ENCODE results near the gene FAM117A. TPM values are rescaled to one million over a fixed set of nuclear protein-coding genes. Genes with fewer than 3 reads are reported as not detected.
A peak's percentile ranks its signal among the peaks of the same experiment; 100 is the strongest.

Gene FAM117A
- total RNA-seq, 1 experiment from 2014 or later: 26.2 TPM

DNA sequence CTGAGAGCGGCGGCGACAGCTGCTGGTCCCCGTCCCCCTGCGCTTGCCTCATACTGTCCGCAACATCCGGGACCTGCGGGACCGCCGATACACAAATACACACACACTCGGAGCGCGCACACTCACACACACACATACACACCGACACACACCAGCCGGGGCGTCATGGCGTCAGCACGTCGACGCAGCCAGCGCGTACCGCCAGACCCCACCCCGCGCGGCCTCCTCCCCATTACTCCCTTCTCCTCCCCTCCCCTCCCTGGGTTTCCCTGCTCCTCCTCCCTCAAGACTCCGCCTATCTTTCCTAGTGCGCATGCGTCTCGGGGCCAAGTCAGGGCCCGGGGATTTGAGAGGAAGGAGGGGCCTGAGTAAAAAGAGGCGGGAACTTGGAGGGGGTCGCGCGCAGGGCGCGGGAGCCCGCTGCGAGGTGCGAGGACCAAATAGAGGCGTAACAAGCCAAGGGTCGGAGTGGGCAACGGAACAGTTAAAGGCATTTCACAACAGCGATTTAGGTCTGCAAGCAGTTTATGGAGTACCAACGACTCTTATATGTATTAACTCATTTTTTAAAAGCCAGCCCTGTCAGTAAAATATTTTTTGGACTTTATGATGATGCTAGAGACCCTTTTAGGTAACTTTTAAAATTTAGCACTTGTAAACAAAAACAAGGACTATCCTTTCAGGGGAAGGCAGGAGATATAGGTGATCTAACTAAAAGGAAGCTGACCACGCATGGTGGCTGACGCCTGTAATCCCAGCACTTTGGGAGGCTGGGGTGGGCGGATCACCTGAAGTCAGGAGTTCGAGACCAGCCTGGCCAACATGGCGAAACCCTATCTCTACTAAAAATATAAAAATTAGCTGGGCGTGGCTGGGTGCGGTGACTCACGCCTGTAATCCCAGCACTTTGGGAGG is 85.7 kb downstream of the FAM117A start, which contains the start of gene SPOP (continued):
- peak; percentile 91; the same call in 1 of the 2 replicates for TF ChIP-seq CREB1 (CRISPR knock-in tag; IDR thresholded peaks at IDR 0.05)
- no peak for TF ChIP-seq ZNF416 (CRISPR knock-in tag; IDR thresholded peaks at IDR 0.05)
- TF ChIP-seq, protein P1, sequence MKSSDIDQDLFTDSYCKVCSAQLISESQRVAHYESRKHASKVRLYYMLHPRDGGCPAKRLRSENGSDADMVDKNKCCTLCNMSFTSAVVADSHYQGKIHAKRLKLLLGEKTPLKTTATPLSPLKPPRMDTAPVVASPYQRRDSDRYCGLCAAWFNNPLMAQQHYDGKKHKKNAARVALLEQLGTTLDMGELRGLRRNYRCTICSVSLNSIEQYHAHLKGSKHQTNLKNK (CRISPR knock-in tag; IDR thresholded peaks at IDR 0.05): no peak
- no peak for TF ChIP-seq SMAD4 (CRISPR knock-in tag; IDR thresholded peaks at IDR 0.05)
- TF ChIP-seq, protein P2, sequence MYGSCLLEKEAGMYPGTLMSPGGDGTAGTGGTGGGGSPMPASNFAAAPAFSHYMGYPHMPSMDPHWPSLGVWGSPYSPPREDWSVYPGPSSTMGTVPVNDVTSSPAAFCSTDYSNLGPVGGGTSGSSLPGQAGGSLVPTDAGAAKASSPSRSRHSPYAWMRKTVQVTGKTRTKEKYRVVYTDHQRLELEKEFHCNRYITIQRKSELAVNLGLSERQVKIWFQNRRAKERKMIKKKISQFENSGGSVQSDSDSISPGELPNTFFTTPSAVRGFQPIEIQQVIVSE (CRISPR knock-in tag; IDR thresholded peaks at IDR 0.05; ENCODE audit: borderline replicate concordance): no peak
- TF ChIP-seq, protein P3, sequence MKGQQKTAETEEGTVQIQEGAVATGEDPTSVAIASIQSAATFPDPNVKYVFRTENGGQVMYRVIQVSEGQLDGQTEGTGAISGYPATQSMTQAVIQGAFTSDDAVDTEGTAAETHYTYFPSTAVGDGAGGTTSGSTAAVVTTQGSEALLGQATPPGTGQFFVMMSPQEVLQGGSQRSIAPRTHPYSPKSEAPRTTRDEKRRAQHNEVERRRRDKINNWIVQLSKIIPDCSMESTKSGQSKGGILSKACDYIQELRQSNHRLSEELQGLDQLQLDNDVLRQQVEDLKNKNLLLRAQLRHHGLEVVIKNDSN (CRISPR knock-in tag; IDR thresholded peaks at IDR 0.05): peak; percentile 78; the same call in 1 of the 2 replicates
- no peak for TF ChIP-seq NFATC4 (CRISPR knock-in tag; IDR thresholded peaks at IDR 0.05)
- peak; percentile 67; the same call in 1 of the 2 replicates for TF ChIP-seq ZNF138 (CRISPR knock-in tag; conservative IDR thresholded peaks at IDR 0.05)
- peak; percentile 88 for TF ChIP-seq MYBL2 (CRISPR knock-in tag; IDR thresholded peaks at IDR 0.05)
- TF ChIP-seq, protein P4, sequence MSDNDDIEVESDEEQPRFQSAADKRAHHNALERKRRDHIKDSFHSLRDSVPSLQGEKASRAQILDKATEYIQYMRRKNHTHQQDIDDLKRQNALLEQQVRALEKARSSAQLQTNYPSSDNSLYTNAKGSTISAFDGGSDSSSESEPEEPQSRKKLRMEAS (CRISPR knock-in tag; IDR thresholded peaks at IDR 0.05): peak; percentile 100
- no peak for TF ChIP-seq MXD4 (CRISPR knock-in tag; IDR thresholded peaks at IDR 0.05; ENCODE audit: borderline replicate concordance)
- TF ChIP-seq E2F5 (CRISPR knock-in tag; IDR thresholded peaks at IDR 0.05): peak; percentile 97
- TF ChIP-seq RORB (CRISPR knock-in tag; IDR thresholded peaks at IDR 0.05): no peak
- peak; percentile 97 for TF ChIP-seq FOXP1 (CRISPR knock-in tag; IDR thresholded peaks at IDR 0.05; ENCODE audit: borderline replicate concordance)
- no peak for TF ChIP-seq SOX15 (CRISPR knock-in tag; IDR thresholded peaks at IDR 0.05)
- peak; percentile 96 for TF ChIP-seq SMAD3 (CRISPR knock-in tag; IDR thresholded peaks at IDR 0.05; ENCODE audit: borderline replicate concordance)
- TF ChIP-seq, protein P5, sequence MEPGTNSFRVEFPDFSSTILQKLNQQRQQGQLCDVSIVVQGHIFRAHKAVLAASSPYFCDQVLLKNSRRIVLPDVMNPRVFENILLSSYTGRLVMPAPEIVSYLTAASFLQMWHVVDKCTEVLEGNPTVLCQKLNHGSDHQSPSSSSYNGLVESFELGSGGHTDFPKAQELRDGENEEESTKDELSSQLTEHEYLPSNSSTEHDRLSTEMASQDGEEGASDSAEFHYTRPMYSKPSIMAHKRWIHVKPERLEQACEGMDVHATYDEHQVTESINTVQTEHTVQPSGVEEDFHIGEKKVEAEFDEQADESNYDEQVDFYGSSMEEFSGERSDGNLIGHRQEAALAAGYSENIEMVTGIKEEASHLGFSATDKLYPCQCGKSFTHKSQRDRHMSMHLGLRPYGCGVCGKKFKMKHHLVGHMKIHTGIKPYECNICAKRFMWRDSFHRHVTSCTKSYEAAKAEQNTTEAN (CRISPR knock-in tag; IDR thresholded peaks at IDR 0.05): peak; percentile 100
- TF ChIP-seq ZNF219 (CRISPR knock-in tag; IDR thresholded peaks at IDR 0.05; ENCODE audit: borderline replicate concordance): 0 out of 2 replicates have a peak, but pooled peaks have one; percentile 44
- TF ChIP-seq FOXJ3 (CRISPR knock-in tag; IDR thresholded peaks at IDR 0.05; ENCODE audit: borderline replicate concordance): peak; percentile 71; the same call in 1 of the 2 replicates
- TF ChIP-seq ZNF671 (CRISPR knock-in tag; IDR thresholded peaks at IDR 0.05): no peak
- TF ChIP-seq NFE2L1 (CRISPR knock-in tag; IDR thresholded peaks at IDR 0.05): peak; percentile 96
- TF ChIP-seq FOXK1 (CRISPR knock-in tag; IDR thresholded peaks at IDR 0.05): peak; percentile 94
- TF ChIP-seq, protein P6, sequence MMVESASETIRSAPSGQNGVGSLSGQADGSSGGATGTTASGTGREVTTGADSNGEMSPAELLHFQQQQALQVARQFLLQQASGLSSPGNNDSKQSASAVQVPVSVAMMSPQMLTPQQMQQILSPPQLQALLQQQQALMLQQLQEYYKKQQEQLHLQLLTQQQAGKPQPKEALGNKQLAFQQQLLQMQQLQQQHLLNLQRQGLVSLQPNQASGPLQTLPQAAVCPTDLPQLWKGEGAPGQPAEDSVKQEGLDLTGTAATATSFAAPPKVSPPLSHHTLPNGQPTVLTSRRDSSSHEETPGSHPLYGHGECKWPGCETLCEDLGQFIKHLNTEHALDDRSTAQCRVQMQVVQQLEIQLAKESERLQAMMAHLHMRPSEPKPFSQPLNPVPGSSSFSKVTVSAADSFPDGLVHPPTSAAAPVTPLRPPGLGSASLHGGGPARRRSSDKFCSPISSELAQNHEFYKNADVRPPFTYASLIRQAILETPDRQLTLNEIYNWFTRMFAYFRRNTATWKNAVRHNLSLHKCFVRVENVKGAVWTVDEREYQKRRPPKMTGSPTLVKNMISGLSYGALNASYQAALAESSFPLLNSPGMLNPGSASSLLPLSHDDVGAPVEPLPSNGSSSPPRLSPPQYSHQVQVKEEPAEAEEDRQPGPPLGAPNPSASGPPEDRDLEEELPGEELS (CRISPR knock-in tag; IDR thresholded peaks at IDR 0.05): peak; percentile 95
- TF ChIP-seq AFF4 (CRISPR knock-in tag; IDR thresholded peaks at IDR 0.05; ENCODE audit: borderline replicate concordance): peak; percentile 93
- TF ChIP-seq, protein P7, sequence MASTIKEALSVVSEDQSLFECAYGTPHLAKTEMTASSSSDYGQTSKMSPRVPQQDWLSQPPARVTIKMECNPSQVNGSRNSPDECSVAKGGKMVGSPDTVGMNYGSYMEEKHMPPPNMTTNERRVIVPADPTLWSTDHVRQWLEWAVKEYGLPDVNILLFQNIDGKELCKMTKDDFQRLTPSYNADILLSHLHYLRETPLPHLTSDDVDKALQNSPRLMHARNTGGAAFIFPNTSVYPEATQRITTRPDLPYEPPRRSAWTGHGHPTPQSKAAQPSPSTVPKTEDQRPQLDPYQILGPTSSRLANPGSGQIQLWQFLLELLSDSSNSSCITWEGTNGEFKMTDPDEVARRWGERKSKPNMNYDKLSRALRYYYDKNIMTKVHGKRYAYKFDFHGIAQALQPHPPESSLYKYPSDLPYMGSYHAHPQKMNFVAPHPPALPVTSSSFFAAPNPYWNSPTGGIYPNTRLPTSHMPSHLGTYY (CRISPR knock-in tag; IDR thresholded peaks at IDR 0.05): no peak
